Astrocyte of the cerebellum (primary cell): ENCODE data around the gene PRDM16.

Experiments
- DNase-seq: peaks from one replicate; pipeline ENCODE4 v3.0.0-alpha.2; 2011; ENCODE audit warnings: low read depth
- H3K4me3 ChIP-seq: 2 replicates; pipeline ENCODE4 v1.5.1; 2011; ENCODE audit warnings: mild to moderate bottlenecking, low read depth, low read length, moderate library complexity
- CTCF ChIP-seq: IDR thresholded peaks from 2 replicates; pipeline ENCODE4 v1.5.1; 2012; ENCODE audit warnings: low read length, low read depth, moderate library complexity, mild to moderate bottlenecking; ENCODE audit errors: missing control alignments
- in situ Hi-C: cut with HindIII; loops from 2 replicates; pipeline ENCODE4 v1.10.0; 2017; ENCODE audit warnings: low sequenced_read_pairs

The PRDM16 gene

GRCh38 chr1:3119725-3120124 lies 50.7 kb downstream of the PRDM16 start:
- TF ChIP-seq CTCF, result no peak

GRCh38 chr1:3120140-3120539 lies 51.1 kb downstream of the PRDM16 start:
- no peak for DNase-seq
- H3K4me3 ChIP-seq, result no peak overlapping the region
- no peak for TF ChIP-seq CTCF
- in situ Hi-C loops, result no loop called here

More at GRCh38 chr1:3119725-3120124, 50.7 kb downstream of the PRDM16 start:
- H3K4me3 ChIP-seq, result no peak overlapping the region
- in situ Hi-C loops, result no loop called here
- no peak for DNase-seq

- no peak overlapping the region for H3K4me3 ChIP-seq
- no peak for DNase-seq
- in situ Hi-C loops, result no loop called here
- no peak for TF ChIP-seq CTCF
Measured at GRCh38 chr1:3120994-3121393, 52.0 kb downstream of the PRDM16 start.

- TF ChIP-seq CTCF, result no peak
- DNase-seq, result no peak
- in situ Hi-C loops, result no loop called here
- no peak overlapping the region for H3K4me3 ChIP-seq
Measured at GRCh38 chr1:3121401-3122210, 52.6 kb downstream of the PRDM16 start.

GRCh38 chr1:3122311-3122710 lies 53.3 kb downstream of the PRDM16 start:
- no peak for DNase-seq
- H3K4me3 ChIP-seq, result no peak overlapping the region
- in situ Hi-C loops, result no loop called here
- TF ChIP-seq CTCF, result no peak

GRCh38 chr1:3124246-3124645 lies 55.2 kb downstream of the PRDM16 start:
- no peak for TF ChIP-seq CTCF
- no peak overlapping the region for H3K4me3 ChIP-seq
- DNase-seq, result no peak
- in situ Hi-C loops, result no loop called here
